GM18508 (cell line): ENCODE data around the gene RCAN1.
"Not testable (repeated sequence)": the region's sequence is repeated elsewhere in the genome, so short reads cannot be mapped to it uniquely, and the experiment has no call there.

ENCODE experiments used
- ATAC-seq: cut with Tn5 transposase; IDR thresholded peaks from one replicate; pipeline ENCODE4 v1.9.1; 2021; ENCODE audit warnings: moderate number of reproducible peaks; ENCODE audit not compliant: insufficient read depth, unreplicated experiment

The RCAN1 gene

GRCh38 chr21:34498623-34499022, 116.3 kb downstream of the RCAN1 start:
- no peak for ATAC-seq

GRCh38 chr21:34483854-34484253, 131.1 kb downstream of the RCAN1 start:
- ATAC-seq: not testable (repeated sequence)

DNA sequence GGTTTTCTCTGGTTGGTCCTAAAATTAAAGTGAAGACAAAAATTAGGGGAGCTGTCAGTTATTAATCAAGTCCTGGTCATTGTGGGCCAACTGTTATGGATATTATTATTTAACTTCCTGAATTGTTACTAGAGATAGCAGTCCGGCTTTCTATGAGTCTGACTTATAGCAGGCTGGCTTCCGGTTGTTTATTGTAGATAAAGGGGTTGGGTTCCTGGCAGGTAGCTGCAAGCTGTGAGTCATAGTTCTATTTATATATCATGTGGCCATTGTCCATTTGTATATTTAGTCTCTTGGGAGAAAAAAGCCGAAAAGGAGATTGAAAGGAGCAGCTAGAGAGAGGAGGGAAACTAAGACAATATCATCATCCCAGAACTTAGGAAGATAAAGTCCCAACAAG, 131.5 kb downstream of the RCAN1 start:
- ATAC-seq: not testable (repeated sequence)

GRCh38 chr21:34467333-34467732, 147.6 kb downstream of the RCAN1 start:
- ATAC-seq: not testable (repeated sequence)
